Measurements from ENCODE around the gene SLC7A7.

Gene SLC7A7

DNA sequence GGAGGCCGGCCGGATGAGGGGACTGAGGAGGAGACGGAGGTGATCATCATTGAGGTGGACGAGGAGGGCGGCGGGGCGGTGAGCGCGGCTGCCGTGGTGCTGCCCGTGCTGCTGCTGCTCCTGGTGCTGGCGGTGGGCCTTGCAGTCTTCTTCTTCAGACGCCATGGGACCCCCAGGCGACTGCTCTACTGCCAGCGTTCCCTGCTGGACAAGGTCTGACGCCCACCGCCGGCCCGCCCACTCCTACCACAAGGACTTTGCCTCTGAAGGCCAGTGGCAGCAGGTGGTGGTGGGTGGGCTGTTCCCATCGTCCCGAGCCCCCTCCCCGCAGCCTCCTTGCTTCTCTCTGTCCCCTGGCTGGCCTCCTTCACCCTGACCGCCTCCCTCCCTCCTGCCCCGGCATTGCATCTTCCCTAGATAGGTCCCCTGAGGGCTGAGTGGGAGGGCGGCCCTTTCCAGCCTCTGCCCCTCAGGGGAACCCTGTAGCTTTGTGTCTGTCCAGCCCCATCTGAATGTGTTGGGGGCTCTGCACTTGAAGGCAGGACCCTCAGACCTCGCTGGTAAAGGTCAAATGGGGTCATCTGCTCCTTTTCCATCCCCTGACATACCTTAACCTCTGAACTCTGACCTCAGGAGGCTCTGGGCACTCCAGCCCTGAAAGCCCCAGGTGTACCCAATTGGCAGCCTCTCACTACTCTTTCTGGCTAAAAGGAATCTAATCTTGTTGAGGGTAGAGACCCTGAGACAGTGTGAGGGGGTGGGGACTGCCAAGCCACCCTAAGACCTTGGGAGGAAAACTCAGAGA is 30.8 kb upstream of the SLC7A7 start:
- TF ChIP-seq, protein P1, sequence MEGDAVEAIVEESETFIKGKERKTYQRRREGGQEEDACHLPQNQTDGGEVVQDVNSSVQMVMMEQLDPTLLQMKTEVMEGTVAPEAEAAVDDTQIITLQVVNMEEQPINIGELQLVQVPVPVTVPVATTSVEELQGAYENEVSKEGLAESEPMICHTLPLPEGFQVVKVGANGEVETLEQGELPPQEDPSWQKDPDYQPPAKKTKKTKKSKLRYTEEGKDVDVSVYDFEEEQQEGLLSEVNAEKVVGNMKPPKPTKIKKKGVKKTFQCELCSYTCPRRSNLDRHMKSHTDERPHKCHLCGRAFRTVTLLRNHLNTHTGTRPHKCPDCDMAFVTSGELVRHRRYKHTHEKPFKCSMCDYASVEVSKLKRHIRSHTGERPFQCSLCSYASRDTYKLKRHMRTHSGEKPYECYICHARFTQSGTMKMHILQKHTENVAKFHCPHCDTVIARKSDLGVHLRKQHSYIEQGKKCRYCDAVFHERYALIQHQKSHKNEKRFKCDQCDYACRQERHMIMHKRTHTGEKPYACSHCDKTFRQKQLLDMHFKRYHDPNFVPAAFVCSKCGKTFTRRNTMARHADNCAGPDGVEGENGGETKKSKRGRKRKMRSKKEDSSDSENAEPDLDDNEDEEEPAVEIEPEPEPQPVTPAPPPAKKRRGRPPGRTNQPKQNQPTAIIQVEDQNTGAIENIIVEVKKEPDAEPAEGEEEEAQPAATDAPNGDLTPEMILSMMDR (conservative IDR thresholded peaks at IDR 0.05): no peak
- H3K27ac ChIP-seq: no peak overlapping the region

DNA sequence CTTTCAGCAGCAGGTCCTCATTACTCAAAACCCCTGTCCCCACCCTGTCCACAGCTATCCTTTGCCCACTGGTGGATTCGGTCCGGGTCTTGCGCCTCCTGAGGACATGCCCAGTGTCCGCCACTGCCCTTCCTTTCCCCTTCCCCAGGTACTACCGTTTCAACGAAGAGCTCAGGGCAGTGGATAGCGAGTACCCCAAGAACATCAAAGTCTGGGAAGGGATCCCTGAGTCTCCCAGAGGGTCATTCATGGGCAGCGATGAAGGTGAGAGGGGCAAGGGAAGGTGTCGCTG is 29.8 kb upstream of the SLC7A7 start:
- H3K27ac ChIP-seq: no peak overlapping the region
- TF ChIP-seq, protein P1 (conservative IDR thresholded peaks at IDR 0.05): no peak

- TF ChIP-seq, protein P1 (conservative IDR thresholded peaks at IDR 0.05): no peak
- no peak overlapping the region for H3K27ac ChIP-seq
These were observed 29.2 kb upstream of the SLC7A7 start for GRCh38 chr14:22844221-22845102.

GRCh38 chr14:22843123-22843925 is 28.1 kb upstream of the SLC7A7 start:
- no peak overlapping the region for H3K27ac ChIP-seq
- TF ChIP-seq, protein P1 (conservative IDR thresholded peaks at IDR 0.05): no peak

DNA sequence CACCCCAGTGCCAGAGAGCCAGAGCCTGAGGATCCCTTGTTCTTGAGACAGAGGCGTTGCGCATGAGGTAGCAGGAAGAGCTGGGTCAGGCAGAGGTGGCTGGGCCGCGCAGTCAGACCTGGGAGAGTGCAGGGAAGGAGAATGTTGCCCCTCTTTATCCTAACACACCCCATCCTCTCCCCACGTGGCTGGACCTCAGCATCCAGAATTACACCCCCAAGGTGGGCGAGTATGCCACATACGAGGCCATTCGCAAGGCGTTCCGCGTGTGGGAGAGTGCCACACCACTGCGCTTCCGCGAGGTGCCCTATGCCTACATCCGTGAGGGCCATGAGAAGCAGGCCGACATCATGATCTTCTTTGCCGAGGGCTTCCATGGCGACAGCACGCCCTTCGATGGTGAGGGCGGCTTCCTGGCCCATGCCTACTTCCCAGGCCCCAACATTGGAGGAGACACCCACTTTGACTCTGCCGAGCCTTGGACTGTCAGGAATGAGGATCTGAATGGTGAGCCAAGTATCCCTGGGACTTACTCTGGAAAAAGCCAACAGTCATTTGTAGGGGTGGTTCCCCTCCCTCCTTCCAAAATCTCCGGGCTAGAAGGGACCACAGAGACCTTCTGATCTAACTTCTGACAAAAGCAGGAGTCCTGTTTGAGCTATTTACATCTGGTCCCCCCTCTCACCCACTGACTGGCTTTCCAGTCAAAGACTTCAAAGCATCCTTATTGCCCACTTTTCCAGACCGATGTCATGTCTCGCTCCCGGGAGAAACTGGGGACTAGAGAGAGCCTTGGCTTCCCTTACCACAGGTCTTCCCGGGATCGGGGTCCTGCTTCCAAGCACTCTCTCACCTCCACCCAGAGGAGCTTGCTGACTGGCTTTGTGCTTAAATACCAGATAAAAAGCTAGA is 27.2 kb upstream of the SLC7A7 start:
- H3K27ac ChIP-seq: no peak overlapping the region
- TF ChIP-seq, protein P1 (conservative IDR thresholded peaks at IDR 0.05): no peak

DNA sequence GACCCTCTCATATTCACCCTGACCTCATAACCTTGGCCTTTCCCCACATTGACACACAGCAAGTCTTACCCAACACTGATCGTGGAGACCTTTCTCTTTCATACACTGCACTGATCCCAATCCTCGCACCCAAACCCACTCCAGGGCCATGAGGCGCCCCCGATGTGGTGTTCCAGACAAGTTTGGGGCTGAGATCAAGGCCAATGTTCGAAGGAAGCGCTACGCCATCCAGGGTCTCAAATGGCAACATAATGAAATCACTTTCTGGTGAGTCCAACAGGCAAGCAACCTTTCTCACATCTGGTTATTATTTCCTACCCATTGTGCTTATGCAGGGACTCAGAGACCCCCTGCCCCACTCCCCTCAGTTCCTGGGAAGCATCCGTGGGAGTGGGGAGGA is 26.5 kb upstream of the SLC7A7 start:
- TF ChIP-seq, protein P1 (conservative IDR thresholded peaks at IDR 0.05): no peak
- H3K27ac ChIP-seq: no peak overlapping the region

Data from VCaP (cell line).